GM18951 (cell line): ENCODE measurements around the gene PDIA2.

Experiments
- POLR2A ChIP-seq: IDR thresholded peaks from 4 replicates; pipeline ENCODE4 v1.6.1; 2011; ENCODE audit warnings: mild to moderate bottlenecking; ENCODE audit not compliant: insufficient read length, insufficient read depth; ENCODE audit errors: extremely low read depth
- in situ Hi-C: fragments of 300-500 bp; cut with MboI; formaldehyde crosslinking; loops from one replicate; pipeline ENCODE4 v1.12.0; 2022; ENCODE audit warnings: low sequenced_read_pairs, mixed read lengths, inconsistent platforms; ENCODE audit not compliant: unreplicated experiment

Gene PDIA2

DNA sequence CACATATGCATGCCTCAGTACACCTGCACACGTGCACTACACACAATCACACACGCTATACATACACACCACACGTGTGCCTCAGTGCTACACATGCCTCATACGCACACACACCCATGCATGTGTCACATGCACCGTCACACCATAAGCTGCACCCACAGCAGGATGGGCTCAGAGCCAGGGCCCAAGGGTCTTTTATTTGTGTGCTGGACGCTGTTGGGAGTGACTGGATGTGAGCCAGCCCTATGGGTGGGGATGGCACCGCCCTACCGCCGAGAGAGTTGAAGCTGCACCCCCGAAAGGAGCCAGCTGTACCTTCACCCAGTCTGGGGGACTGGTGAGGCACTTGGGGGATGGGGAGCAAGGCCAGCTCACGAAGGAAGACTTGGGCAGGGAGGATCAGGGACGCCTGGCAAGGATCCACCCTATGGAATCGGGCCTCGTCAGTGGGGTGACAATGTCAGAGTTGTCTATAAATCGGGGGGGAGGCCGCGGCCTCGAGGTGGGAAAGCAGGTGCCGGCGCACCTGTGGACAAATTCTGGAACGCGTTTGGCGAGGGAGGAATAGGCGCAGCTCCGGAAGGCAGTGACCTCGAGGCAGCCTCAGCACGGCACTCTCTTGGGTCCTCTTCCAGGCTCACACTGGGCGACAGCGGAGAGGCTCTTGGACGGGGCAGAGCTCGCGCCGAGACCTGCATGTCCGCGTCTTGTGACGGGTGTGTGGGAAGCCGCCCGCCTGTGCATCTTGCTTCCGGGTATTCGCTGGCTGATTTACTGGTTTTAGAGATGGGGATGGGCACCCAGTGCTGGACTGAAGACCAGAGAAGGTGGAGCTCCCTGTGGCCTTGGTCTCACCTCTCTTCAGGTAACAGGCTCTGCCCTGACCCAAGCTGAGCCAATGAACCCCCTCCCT, 14.6 kb upstream of the PDIA2 start:
- no peak for TF ChIP-seq POLR2A
- in situ Hi-C loops, result no loop called here

DNA sequence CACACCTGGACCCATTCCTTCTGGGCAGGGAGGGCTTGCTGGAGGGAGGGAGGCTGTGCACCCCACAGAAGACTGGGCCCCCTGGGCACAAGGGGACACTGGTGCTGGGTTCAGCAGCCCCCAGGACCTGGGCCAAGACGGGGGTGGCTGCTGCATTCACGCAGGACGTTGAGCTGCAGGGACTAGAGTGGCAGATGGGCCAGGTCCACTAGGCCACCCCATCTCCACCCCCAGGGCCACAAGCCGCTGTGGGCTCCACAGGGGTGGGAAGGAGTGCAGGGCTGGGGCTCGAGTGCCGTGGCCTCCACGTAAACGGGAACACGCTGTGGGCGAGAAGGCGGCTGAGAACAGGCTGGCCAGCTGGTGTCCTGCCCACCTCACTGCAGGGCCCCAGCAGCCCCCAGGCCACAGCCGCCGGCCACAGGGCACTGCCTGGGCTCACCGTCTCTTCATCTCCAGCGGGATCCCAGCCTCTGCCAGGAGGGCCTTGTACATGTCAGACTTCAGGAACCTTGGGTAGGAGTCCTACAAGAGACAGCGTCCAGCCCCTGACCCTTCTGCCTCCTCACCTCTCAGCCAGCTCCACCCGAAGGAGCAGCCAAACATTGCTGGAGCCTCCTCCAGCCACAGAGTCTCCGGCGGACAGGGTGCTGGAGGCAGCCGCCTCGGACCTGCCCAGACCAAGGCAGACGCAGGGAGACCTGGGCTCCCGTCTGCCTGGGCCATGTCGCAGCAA, 13.7 kb upstream of the PDIA2 start:
- TF ChIP-seq POLR2A, result no peak
- in situ Hi-C loops, result no loop called here

DNA sequence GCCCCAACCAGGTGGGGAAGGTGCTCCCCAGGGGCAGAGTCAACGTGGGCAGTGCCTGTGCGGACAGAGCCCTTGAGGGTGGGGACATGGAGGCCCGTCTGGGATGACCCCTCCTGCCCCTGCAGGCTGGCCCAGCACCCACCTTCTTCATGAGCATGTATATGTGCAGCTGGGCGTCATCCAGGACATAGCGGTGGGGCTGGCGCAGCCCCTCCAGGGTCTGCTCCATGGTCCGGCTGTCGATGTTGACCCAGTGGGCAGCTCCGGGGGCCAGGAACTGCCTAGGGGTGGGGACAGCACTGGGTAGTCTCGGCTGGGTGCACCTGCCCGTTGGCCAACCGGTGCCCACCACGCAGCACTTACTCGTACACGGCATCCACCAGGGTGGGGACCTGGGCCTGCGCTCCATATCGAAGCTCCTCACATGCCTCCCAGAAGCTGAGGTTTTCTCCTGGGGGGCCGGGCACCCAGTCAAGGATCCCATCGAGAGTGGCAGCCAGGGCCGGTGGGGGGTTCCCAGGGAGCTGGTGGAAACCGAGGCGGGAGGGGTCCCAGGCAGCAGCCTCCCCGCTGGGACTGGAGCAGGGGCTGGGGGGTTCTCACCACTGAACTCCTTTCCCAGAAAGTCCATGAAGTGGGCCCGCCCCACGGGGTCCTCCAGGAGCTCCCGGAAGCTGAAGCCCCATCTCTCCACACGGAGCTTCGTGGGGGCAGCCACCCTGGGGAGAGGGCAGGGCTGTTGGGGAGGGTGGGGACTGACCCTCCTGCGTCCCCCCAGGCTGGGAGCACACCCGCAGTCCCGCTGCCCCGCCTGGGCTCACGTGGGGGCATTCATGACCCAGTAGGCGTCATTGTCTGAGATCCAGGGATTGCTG, 12.3 kb upstream of the PDIA2 start:
- no peak for TF ChIP-seq POLR2A
- in situ Hi-C loops, result no loop called here

DNA sequence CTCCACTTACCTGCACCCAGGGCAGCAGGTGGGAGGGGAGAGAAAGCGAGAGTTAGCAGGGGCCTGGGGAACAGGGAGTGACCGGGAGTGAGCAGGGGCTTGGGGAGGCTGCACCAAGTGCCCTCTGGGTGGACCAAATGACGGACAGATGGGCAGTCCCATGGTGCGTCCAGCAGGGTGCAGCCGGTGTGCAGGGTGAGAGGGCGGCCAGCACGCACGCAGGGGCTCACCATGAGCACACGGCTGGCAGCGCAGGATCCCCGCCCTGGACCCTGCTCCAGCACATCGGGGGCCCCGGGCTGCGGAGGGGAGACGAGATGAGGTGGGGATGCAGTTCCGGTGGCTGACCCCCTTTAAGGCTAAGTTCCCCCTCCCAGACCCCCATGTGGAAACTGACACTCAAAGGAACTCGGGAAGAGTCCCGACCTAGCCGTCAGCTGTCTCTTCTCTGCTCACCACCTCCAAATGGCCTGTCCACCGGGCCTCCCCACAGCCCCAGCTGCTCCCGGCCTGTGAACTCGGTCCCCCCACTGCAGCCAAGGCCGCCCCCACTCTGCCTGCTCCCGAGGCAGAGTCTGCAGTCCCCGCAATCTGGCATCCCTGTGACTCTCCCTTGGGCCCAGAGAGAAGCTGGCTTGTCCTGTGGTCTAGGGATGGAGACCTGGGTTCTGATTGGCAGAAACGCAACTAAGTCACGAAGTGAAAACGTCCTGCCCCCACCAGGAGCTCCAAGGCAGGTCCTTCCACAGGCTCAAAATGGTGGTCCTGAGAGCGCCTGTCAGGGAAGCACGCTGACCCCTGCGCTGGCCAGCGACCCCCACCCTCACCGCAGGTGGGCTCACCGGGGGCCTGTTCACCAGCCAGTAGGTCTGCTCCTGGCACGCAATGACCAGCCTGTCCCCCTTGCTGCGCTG, 10.1 kb upstream of the PDIA2 start:
- in situ Hi-C loops, result no loop called here
- TF ChIP-seq POLR2A, result no peak

DNA sequence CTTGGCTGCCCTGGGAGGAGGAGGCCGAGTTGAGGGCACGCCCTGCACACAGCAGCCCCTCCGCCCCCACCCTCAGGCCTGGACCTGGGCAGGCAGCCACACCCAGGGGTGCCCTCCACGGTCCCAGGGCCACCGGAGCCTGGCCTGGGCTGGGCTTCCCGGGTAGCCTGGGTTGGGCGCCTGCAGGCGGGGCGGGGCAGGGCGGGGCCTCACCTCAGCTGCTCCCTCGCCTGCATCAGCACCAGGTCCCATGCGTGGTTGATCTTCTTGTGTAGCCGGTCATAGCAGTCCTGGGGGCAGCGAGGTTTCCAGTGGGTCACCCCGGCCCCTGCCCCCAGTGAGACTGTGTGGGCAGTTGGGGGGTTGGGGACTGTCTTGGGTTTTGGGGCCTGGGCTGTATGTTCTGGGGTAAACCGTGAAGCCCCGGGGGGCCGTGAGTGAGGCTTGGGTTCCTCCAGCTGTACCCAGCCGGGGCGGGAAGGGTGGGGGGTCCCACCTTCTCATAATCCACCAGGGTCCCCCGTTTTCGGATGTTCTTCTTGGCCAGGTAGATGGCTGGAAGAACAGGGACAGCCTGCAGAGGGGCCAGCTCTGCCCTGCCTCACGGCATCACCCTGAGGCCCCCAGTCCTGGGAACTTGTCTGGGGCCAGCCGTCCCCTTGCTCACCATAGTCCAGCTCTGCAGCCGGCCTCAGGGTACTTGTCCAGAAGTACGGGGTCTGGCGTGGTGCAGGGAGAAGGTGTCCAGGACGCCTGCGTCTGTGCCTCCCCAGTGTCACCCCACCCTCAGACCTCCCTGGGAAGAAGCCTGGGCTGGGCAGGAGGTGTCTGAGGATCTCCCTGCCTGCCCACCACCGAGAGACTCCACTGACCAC, 9.2 kb upstream of the PDIA2 start:
- no peak for TF ChIP-seq POLR2A
- in situ Hi-C loops, result no loop called here

DNA sequence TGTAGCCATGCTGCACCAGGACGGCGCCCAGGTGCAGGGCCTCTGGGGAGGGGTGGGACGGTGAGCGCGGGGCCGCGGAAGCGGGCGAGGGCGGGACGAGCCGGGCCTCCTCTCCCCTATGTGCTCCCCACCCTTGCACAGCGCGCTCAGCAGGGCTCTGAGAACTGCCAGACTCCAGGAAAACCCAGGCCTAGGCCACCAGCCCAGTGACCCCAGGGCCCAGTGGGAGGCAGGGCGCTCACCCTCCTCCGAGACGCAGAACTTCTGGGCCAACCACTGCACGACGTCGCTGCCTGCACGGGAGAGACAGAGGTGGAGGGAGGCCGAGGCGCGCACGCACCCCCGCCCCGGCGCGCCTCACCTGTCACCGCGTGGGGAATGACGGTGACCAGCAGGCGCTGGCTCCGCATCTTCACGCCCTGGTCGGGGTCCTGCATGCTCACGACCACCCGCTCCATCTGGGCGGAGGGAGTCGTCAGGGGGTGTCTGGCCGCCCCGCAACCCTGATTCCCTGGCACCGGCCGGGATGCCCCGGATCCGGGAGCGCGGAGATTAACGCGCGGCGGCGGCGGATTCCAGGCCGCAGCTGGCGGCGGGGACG, 7.8 kb upstream of the PDIA2 start:
- no peak for TF ChIP-seq POLR2A
- in situ Hi-C loops, result no loop called here

DNA sequence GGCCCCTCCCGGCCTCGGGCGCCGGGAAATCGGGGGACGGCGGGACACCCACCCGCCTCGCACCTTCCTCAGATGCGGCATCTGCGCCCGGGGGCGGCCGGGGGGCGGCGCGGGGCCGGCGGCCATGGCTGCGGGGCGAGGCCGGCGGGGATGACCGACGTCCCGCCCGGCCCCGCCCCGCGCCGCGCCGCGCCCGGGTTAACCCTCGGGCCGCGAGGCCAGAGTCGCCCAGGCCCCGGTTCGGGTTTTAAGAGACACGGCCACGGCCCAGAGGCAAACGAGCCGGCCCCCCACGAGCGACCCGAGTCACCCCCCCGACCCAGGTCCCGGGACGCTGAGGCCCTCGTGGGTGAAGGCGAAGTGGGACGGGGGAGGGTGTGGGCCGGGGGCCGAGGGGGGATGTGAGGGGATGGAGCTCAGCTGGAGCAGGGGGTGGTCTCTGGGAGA, 7.2 kb upstream of the PDIA2 start, which contains the start of gene RGS11:
RGS11 (minus strand) TSS at position 159 of the 447 bp plus-strand sequence; CDS start at position 126, 33 bp downstream.
- in situ Hi-C loops, result no loop called here
- TF ChIP-seq POLR2A, result no peak

DNA sequence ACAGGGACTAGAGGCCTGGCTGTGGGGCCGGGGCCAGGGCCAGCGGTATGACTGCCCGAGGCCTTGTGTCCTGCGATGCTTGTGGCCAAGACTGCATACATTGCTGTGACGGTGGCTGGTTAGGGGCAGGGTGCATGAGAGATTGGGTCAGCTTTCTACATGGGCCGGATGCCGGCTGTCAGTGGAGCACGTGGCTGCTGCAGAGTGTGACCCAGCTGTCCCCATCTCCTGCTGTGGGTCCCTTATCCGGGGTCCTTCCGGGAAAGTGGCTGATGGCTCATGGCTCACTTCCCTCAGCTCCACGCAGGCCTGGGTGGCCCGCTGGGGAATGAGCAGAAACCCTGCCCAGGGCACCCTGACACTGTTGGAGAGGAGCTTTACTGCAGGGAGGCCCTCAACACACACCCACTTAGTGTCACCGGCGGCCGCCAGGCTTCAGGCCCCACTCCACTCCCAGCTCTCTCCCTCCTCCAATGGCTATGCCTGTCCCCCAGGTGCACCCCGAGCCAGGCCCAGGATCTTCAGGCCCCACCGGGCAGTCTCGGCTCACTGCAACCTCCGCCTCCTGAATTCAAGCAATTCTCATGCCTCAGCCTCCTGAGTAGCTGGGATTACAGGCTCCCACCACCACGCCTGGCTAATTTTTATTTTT, 6.4 kb upstream of the PDIA2 start:
- TF ChIP-seq POLR2A, result no peak
- in situ Hi-C loops, result no loop called here

DNA sequence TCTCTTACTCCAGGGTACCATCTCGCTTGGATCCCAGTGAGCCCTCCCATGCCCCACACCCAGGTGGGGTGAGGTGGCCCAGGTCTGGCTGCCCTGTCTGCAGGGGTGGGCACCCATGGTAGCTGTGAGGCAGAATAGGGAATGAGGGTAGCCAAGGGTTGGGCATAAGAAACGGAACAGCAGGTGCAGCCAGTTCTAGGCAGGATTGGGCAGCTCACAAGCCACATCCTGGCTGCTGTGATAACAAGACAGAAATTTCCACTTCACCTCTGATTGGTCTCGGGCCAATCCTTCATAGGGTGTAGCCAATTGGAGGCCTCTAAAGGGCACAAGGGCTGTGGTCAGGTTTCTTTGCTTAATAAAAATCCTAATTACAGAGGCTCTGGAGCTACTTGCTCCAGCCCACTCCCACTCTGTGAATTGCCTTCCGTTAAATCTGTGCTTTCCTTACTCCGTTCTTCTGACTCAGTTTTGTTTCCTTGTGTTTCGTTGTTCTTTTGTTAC, 4.0 kb upstream of the PDIA2 start:
- in situ Hi-C loops, result no loop called here
- TF ChIP-seq POLR2A, result no peak

DNA sequence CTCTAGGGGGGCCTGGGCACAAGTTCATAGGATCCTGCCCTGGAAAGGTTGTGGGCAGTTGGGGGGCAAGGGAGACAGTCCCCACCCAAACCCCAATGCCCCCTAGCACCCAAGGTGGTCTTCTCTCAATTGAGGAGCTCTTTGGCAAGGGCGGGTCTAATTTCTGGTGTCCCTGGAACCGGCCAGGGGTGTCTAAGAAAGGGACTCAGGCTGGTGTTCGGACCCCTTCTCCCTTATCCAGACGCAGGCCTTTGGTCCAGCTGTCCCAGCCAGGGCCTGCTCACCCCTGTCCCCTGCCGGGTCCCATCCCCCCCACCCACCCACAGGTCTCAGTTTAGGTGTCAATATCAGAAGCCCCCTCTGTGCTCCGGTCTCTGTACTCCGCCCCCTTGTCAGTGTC, 3.4 kb upstream of the PDIA2 start:
- no peak for TF ChIP-seq POLR2A
- in situ Hi-C loops, result no loop called here
